GM19099 (cell line): Measurements from ENCODE around the gene TMCO5A.

Experiments
- POLR2A ChIP-seq: IDR thresholded peaks from 3 replicates; pipeline ENCODE4 v1.6.1; 2011; ENCODE audit warnings: low read depth; ENCODE audit not compliant: insufficient read length; ENCODE audit errors: extremely low read depth

The TMCO5A gene

DNA sequence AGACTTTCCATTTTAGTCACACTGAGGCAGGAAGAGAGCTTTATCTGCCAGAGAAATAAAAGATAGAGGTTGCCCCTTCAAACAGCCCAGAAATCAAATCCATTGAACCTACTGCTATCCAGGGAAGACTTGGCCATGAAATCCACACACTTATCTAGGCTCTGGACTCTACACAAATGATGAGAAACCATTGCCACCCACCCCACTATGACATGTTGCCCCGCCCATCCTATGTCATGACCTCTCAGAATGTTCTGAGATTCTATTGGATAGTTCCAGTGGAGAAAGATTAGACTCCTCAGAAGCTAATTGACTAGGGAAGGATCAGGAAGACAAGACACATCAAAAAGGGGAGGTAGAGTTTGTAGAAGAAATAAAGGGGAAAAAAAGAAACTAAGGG, at the start of gene TMCO5A:
Gene TMCO5A (plus strand): TSS at position 301 of the 400 bp plus-strand sequence. CDS start 1,684 bp downstream, outside the sequence.
- no peak for TF ChIP-seq POLR2A

DNA sequence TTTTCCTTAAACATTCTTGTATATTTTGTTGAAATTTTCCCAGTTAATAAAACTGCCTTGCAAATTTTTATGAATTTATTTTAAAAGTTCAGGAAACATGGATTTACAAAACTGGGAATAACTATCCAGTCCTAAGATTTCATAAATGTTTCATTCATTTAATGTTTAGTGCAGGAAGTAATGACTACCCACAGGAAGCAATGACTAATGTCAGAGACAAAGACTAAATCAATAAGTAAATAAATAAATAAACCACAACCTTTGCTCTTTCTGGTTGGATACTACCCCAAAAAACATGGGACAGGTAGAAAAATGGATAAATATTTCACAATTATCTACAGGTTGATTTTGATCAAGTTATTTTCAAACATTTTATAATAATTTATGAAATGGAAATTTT, 48.8 kb upstream of the TMCO5A start:
- no peak for TF ChIP-seq POLR2A

- TF ChIP-seq POLR2A = no peak
Measured at GRCh38 chr15:37888356-37888755, 46.1 kb upstream of the TMCO5A start.

DNA sequence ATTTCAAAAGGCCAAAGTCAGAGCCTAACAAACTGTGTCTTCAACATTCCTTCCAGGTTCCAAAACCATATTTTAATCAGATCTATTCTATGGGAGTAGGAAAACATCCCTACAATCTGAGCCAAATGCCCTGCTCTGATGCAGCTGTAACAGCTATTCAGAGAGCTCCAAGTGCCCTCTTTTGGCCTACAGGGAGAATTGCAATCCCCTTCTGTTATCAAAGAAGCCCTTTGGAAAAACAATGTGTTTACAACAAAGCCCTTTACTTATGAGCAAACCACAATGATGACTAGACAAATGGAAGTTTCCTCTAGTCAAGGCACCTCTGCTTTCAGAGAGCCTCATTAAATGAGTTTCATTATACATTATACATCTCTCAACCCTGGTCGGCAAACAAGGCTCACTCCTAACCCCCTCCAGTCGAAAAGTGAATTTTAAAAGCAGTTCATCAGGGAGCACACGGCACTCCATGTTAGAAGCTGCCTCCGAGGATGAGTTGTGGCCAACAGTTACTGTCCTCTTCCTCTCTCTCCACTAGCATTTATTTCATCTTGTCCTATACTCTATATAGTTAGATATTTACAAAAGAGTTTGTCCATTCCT, 42.6 kb upstream of the TMCO5A start:
- TF ChIP-seq POLR2A = no peak

GRCh38 chr15:37893309-37893708, 41.1 kb upstream of the TMCO5A start:
- no peak for TF ChIP-seq POLR2A

DNA sequence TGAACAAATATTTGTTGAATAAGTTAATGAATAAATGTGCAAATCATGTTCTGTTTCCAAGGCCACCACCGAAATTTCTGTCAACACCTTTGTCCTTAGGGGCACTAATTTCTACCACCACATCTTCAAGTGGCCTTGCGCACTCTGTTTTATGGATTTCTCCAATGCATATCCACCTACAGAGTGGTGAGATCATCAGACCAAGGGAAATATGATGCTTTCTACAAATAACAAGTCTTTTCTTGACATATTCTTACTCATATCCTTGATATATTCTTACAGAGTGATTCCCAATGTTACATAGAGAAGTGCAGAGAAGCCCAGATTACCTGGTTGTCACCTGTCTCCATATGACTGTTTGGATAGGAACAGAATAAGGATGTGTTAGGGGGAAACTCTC, 36.1 kb upstream of the TMCO5A start:
- no peak for TF ChIP-seq POLR2A

- TF ChIP-seq POLR2A = no peak
Measured at GRCh38 chr15:37900326-37901221, 33.9 kb upstream of the TMCO5A start.

DNA sequence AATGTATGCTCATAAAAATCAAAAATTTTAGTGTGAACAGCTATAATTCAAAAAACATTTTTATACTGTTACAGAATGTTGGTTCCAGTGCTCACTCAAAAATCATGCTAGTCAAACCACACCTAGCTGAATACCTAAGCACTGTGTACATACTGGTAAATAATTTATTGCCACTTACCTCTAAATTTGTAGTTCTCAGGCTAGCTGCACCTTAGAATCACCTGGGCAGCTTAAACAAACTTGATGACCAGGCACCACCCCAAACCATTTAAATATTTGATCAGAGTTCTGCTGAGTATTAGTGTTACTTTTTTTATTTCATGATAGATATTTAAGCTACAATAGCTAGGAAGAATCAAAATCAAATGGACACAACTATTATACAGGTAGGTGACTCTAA, 32.3 kb upstream of the TMCO5A start:
- no peak for TF ChIP-seq POLR2A

GRCh38 chr15:37903919-37904625, 30.4 kb upstream of the TMCO5A start:
- TF ChIP-seq POLR2A = no peak

DNA sequence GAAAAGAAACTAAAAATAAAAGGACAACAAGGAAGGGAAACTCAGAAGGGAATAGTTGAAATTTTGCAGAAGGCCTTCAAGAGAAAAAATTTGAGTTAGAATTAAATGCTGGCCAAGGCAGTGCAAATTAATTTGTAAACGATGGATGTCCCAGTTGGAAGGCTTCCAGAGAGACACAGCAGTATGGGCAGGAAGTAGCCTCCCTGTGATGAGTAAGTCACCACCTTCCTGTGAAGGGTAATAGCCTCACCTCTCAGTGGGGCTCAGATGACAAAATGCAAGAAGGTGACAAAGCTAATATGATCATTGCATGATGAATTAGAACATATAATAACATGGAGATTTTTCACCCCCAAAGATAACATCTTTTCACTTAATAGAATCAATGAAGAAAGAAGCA, 27.3 kb upstream of the TMCO5A start:
- TF ChIP-seq POLR2A = no peak

- TF ChIP-seq POLR2A = no peak
Measured at GRCh38 chr15:37921527-37922385, 12.7 kb upstream of the TMCO5A start.

DNA sequence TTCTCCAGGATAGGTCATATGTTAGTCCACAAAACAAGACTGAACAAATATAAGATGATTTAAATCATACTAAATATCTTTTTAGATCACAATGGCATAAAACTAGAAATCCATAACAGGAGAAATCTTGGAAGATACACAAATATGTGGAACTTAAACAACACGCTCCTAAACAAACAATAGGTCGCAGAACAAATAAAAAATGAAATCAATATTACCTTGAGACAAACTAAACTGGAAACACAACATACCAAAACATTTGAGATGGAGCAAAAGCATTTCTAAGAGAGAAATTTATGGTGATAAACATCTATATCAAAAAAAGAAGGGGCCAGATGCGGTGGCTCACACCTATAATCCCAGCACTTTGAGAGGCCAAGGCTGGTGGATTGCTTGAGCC, 8.3 kb upstream of the TMCO5A start:
- no peak for TF ChIP-seq POLR2A

DNA sequence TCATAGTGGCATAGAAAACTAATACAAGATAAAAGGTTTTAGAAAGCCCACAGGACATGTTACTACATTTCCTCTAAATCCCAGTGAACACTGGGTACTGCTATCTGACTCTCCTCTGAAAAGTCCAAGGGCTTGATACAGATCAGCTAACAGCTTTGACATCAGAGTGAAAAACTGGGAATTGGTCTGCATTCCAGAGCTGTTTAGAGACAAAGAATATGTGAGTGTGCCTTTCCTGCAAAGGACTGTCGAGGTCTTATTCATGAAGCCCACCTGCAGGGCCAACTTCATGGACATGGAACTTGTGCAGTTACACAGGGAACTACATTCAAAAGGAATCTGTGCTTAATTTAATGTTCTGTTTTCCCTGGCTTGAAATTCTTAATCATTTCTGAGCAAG, 5.2 kb upstream of the TMCO5A start:
- TF ChIP-seq POLR2A = no peak

DNA sequence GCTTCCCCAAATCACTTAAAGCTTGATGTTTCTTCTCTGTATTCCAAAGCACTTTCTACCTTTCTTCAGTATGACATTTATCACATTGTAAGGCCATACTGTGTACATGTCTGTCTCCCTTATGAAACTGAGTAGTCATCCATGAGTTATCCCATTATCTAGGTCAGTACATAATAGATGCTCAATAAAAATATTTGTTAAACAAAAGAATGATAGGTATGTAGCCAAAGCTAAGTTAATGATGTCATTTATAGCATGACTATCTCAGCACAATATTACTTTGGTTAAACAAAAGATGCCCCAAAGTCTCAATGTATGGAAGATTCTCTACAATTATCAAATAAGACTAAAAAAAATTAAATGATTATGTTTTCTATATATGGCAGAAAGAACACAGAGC, 3.1 kb upstream of the TMCO5A start:
- no peak for TF ChIP-seq POLR2A

DNA sequence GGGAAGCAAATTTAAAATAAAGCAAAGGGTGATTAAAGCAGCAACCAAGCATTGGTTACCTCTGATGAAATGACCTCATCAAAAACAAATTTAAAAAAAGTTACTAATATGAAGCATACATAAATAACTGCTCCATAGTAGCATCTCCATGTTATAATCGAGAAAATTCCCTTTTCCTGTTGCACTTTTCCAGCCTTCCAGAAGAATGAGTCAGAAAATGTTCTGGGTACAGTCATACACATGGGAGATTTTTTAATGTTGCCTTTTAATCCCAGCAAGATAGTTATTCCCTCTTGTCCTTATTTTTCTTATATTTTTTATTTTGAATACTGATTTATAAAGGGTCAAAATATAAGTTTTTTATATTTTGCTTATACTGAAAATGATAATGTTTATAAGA, 2.6 kb upstream of the TMCO5A start:
- TF ChIP-seq POLR2A = no peak

GRCh38 chr15:37932549-37932948, 1.9 kb upstream of the TMCO5A start:
- TF ChIP-seq POLR2A = no peak

GRCh38 chr15:37933666-37934065, 774 bp upstream of the TMCO5A start:
- TF ChIP-seq POLR2A = no peak
